T follicular helper cell (primary cell): ENCODE results near the gene DHX34.
"Not testable (repeated sequence)": the region's sequence is repeated elsewhere in the genome, so short reads cannot be mapped to it uniquely, and the experiment has no call there.

Experiments used
- DNase-seq: peaks from one replicate; pipeline ENCODE4 v3.0.0-alpha.2; 2020; ENCODE audit warnings: low read depth

DHX34 gene

DNA sequence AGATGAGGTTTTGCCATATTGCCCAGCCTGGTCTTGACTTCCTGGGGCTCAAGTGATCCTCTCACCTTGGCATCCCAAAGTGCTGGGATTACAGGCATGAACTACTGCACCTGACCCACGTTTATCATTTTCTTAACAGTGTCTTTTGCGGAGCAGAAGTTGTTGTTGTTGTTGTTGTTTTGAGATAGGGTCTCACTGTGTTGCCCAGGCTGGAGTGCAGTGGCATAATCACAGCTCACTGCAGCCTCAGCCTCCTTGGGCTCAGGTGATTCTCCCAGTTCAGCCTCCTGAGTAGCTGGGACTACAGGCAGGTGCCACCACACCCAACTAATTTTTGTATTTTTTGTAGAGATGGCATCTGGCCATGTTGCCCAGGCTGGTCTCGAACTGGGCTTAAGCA, 38.5 kb downstream of the DHX34 start:
- DNase-seq = not testable (repeated sequence)

DNA sequence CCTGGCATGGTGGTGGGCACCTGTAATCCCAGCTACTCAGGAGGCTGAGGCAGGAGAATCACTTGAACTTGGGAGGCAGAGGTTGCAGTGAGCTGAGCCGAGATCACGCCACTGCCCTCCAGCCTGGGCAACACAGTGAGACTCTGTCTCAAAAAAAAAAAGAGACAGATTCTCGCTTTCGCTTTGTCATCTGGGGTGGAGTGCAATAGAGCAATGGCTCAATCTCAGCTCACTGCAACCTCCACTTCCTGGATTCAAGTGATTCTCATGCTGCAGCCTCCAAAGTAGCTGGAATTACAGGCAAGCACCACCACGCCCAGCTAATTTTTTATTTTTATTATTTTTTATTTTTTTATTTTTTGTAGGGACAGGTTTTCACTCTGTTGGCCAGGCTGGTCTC, 39.6 kb downstream of the DHX34 start:
- not testable (repeated sequence) for DNase-seq

GRCh38 chr19:47389150-47389556, 40.0 kb downstream of the DHX34 start:
- no peak for DNase-seq

DNA sequence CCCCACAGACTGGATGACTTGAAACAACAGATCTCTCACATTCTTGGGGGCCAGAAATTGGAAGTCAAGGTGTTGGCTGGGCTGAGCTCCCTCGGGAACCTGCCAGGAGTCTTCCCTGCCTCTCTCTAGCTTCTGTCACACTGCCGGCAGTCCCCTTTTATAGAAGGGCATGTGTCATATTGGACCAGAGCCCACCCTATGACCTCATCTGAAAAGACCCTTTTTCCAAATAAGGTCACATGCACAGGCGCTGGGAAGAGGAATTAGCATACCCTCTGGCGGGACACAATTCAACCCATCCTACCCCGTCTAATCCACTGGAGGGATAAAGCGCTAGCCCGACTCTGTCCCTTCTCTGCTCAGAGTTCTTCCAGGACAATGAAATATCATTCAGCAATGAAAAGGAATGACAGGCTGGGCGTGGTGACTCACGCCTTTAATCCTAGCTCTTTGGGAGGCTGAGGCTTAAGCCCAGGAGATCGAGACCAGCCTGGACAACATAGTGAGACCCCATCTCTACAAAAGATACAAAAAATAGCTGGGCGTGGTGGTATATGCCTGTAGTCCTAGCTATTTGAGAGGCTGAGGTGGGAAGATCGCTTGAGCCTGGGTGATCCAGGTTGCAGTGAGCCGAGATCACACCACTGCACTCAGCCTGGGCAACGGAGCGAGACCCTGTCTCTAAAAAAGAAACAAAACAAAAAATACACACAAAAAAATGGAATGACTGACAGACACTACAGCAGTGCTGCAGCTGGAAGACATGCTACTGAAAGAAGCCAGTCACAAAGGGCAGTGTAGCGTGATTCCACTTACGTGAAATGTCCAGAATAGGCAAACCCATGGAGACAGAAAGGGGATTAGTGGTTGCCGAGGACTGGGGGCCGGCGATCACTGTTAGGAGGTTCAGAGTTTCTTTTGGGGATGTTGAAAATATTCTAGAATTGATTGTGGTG, 41.7 kb downstream of the DHX34 start:
- DNase-seq = no peak

- peak; percentile 73 for DNase-seq
Measured at GRCh38 chr19:47391510-47392223, 42.6 kb downstream of the DHX34 start.

DNA sequence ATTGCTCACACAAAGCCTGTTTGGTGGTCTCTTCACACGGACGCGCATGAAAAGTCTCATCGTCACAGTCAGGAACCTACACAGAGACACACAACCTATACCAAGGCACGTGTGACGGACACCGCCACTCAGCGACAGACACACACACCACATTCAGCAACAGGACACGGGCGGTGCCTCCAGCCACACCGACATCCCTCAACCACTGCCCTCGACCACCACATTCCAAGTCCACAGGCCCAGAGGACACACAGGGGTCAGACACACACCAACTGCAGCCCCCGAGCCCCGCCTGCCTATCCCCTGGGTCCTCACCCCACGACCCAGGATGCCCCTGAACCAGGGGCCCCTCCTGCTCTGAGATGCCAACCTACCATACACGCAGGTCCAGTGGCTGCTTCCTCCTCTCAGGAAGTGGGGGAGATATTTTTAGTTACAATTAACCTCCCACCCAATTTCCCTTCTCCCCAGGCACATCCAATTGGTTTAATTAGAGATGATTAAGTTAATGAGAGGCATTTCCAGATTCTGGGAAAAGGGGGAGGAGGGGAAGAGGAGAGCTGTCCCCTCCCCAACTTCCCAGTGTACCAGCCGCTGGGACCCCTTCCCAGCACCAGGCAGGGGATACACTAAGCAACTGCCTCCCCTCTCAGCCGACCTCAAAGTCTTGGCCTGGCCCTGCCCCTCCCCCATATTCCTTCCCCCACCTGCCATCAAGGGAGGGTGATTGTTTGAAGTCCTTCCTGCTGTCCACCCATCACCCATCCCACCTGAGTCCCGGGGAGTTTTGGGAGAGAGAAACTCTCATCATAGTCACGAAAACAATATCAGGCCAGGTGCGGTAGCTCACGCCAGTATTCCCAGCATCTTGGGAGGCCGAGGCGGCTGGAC, 49.8 kb downstream of the DHX34 start:
- no peak for DNase-seq

DNA sequence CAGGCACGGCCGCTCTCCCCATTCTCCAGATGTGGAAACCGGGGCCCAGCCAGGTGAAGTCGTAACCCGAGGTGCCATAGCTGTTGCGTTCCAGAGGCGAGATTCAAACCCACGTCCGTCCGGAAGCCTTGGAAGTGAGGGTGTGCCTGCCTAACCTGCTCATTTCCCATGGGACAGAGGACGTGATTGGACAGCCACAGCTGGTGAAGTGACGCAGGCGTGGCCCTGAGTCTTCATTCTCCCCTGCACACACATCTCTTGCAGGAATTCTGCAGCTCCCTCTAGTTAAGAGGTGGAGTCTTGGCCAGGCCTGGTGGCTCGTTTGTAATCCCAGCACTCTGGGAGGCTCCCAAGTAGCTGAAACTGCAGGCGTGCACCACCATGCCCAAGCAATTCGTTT, 53.4 kb downstream of the DHX34 start:
- DNase-seq = no peak

DNA sequence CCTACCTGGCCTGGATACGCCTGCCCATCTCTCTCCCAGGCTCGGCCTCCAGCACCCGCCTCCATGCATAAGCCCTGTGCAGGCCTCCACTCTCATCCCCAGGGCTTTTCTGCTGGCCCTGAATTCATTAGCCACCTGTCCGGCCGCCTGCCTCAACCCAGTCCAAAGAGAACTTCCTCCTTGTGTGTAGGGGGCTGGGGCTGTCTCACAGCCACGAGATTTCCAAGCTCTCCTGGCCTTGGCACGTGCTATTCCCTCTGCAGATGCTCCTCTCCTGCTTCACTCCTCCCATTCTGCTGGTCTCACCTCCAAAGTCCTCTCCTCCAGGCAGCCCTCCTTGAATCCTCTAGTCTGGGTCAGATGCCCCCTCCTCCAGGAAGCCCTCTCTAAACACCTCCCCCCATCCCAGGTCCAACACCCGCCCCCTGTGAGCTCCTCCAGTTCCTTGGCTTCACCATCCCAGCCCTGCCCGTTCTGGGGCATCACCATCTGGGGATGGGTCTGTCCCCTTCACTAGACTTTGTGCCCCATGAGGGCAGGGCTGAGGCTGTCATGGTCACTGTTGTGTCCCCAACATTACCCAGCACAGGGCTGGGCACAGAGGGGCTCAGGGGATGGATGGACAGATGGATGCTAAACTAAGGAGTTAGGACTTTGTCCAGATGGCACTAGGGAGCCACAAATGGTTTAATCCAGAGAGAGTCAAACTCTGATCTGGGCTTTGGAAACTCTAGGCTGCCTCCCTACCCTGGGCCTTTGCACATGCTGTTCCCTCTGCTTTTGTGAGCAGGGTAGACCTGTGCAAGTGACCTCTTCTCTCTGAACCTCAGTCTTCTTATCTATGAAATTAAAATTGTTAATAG, 55.5 kb downstream of the DHX34 start:
- no peak for DNase-seq

- DNase-seq = no peak
Measured at GRCh38 chr19:47405197-47405550, 56.1 kb downstream of the DHX34 start.

GRCh38 chr19:47405854-47406417, 56.8 kb downstream of the DHX34 start:
- DNase-seq = no peak

- DNase-seq = no peak
Measured at GRCh38 chr19:47406711-47407416, 57.7 kb downstream of the DHX34 start.

GRCh38 chr19:47407417-47407774, 58.3 kb downstream of the DHX34 start:
- no peak for DNase-seq

GRCh38 chr19:47408156-47408938, 59.2 kb downstream of the DHX34 start:
- DNase-seq = no peak

GRCh38 chr19:47411101-47411500, 62.0 kb downstream of the DHX34 start:
- DNase-seq = no peak

DNA sequence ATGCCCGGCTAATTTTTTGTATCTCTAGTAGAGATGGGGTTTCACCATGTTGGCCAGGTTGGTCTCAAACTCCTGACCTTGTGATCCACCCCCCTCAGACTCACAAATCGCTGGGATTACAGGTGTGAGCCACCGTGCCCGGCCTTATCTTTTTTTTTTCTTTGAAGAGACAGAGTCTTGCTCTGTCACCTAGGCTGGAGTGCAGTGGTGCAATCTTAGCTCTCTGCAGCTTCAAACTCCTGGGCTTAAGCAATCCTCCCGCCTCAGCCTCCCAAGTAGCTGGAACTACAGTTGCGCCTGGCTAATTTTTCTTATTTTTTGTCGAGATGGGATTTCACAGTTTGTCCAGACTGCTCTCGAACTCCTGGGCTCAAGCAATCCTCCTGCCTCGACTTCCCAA, 62.6 kb downstream of the DHX34 start:
- not testable (repeated sequence) for DNase-seq

DNA sequence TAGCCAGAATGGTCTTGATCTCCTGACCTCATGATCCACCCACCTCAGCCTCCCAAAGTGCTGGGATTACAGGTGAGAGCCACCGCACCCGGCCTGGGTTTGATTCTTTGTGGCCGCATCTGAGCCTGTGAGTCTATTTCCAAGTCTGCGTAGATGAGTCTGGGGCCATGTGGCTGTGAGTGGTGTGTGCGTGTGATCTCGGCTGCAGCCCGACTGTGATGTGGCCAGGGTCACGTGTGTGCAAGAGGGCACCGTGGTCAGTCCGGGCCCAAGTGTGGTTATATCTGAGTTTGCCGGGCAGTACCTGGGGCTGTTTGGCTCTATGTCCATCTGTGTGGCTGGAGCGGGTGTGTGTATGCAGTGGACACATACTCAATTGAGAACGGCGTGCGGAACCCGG, 64.8 kb downstream of the DHX34 start:
- no peak for DNase-seq

DNA sequence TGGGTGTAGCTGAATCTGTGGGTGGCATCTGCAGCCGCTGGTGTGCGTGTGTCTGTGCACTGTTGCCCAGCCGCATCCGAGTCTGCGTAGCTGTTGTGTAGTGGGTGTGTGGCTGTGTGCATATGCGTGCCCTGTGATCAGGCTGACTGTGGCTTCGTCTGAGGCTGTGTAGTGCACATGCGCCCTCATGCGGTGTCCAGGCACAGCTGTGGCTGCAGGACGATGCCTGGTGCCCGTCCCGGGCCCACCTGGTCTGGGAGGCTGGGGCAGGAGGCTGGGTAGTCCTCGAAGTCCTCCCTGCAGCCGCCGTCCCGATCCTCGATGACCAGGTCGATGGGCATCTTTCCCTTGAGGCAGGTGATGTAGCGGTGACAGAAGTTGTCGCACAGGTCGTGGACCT, 65.4 kb downstream of the DHX34 start:
- no peak for DNase-seq

- DNase-seq = no peak
Measured at GRCh38 chr19:47415953-47416642, 67.0 kb downstream of the DHX34 start.

- no peak for DNase-seq
Measured at GRCh38 chr19:47416643-47416985, 67.5 kb downstream of the DHX34 start.
